ENCODE measurements around the gene MKRN2OS. TPM values are rescaled to one million over a fixed set of nuclear protein-coding genes. Genes with fewer than 3 reads are reported as not detected.

MKRN2OS gene
- total RNA-seq, 1 experiment from 2014 or later: 0.47 TPM

DNA sequence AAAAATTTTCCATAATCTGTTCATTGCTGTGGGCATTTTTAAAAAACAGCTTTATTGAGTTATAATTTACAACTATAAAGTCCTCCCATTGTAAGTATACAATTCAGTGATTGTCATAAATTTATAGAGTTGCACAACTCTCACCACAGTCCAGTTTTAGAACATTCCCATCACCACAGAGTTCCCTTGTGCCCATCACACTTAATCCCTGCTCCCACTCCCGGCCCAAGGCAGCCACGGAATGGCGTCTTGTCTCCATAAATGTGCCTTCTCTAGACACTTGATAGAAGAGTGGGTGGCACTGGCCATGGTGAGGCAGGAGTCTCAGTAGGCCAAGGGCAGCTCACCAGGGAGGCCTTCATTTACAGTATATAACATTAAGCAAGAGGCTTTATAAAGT lies 54.8 kb downstream of the MKRN2OS start:
- H3K9me3 Mint-ChIP-seq (ENCODE audit: unreplicated experiment): no peaks in the 10 kb centered on the region
- H3K4me1 Mint-ChIP-seq (ENCODE audit: insufficient read depth, unreplicated experiment): peaks cover 7% of the 10 kb centered on the region
- TF ChIP-seq, protein P1, sequence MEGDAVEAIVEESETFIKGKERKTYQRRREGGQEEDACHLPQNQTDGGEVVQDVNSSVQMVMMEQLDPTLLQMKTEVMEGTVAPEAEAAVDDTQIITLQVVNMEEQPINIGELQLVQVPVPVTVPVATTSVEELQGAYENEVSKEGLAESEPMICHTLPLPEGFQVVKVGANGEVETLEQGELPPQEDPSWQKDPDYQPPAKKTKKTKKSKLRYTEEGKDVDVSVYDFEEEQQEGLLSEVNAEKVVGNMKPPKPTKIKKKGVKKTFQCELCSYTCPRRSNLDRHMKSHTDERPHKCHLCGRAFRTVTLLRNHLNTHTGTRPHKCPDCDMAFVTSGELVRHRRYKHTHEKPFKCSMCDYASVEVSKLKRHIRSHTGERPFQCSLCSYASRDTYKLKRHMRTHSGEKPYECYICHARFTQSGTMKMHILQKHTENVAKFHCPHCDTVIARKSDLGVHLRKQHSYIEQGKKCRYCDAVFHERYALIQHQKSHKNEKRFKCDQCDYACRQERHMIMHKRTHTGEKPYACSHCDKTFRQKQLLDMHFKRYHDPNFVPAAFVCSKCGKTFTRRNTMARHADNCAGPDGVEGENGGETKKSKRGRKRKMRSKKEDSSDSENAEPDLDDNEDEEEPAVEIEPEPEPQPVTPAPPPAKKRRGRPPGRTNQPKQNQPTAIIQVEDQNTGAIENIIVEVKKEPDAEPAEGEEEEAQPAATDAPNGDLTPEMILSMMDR (IDR thresholded peaks at IDR 0.05; ENCODE audit: unreplicated experiment): no peak
- peak overlapping the region; percentile 61 for H3K27ac Mint-ChIP-seq (ENCODE audit: low read depth, unreplicated experiment)
- intact Hi-C loops (cut with micrococcal nuclease): no loop called here
- CTCF ChIA-PET: interaction anchor here (0.6 kb wide), 1 partner anchor 352 kb away, joined by 3 read pairs; no protein-coding TSS in a partner anchor
- BruUV-seq (replicated peaks): no TSS peak
- POLR2A ChIA-PET: no interaction called here
- H3K27me3 Mint-ChIP-seq (ENCODE audit: insufficient read depth, unreplicated experiment): no peaks in the 10 kb centered on the region
- H3K36me3 Mint-ChIP-seq (ENCODE audit: insufficient read depth, unreplicated experiment): peaks cover 67% of the 10 kb centered on the region
- no peak overlapping the region for H3K4me3 Mint-ChIP-seq (ENCODE audit: unreplicated experiment)
- no peak for DNase-seq (ENCODE audit: unreplicated experiment)

DNA sequence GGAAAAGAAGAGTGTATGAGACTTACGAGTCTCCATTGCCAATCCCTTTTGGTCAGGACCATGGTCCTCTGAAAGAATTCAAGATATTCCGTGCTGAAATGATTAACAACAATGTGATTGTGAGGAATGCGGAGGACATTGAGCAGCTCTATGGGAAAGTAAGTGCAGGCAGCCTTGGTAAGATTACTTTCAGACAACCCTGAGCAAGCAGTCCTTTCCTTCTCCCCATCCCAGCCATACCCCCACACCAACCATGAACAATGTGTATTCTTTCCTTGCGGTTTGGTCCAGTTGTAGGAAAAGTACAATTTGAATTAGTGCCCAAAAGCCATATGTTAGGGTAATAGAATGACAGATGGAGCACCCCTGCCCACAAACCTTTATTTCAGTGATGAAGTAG lies 55.5 kb downstream of the MKRN2OS start:
- BruUV-seq (replicated peaks): no TSS peak
- Mint-ChIP-seq H3K4me3 (ENCODE audit: unreplicated experiment) (no peak overlapping the region), H3K27me3 (ENCODE audit: insufficient read depth, unreplicated experiment) (no peaks in the 10 kb centered on the region), H3K9me3 (ENCODE audit: unreplicated experiment) (no peaks in the 10 kb centered on the region), H3K27ac (ENCODE audit: low read depth, unreplicated experiment) (no peak overlapping the region), H3K4me1 (ENCODE audit: insufficient read depth, unreplicated experiment) (peaks cover 7% of the 10 kb centered on the region), H3K36me3 (ENCODE audit: insufficient read depth, unreplicated experiment) (peaks cover 61% of the 10 kb centered on the region)
- no peak for DNase-seq (ENCODE audit: unreplicated experiment)
- TF ChIP-seq, protein P1 (IDR thresholded peaks at IDR 0.05; ENCODE audit: unreplicated experiment): no peak
- intact Hi-C loops (cut with micrococcal nuclease): no loop called here
- ChIA-PET POLR2A (interaction anchor here (0.6 kb wide), 1 partner anchor 55 kb away, joined by 3 read pairs; no protein-coding TSS in a partner anchor), CTCF (interaction anchor here (0.6 to 1.2 kb wide), 2 partner anchors 351 to 354 kb away, joined by 3 to 4 read pairs; no protein-coding TSS in a partner anchor)

Other genes with a start within 250 kb of the MKRN2OS start
- gene TSEN2, start 61.0 kb downstream of the MKRN2OS start, total RNA-seq (2022): 24.5 and 32.3 TPM in 2 replicates
- gene MKRN2, start 11.6 kb upstream of the MKRN2OS start, total RNA-seq (2022): 22.0 and 25.6 TPM in 2 replicates
- gene RAF1, start 118.6 kb upstream of the MKRN2OS start, total RNA-seq (2022): 75.5 and 76.8 TPM in 2 replicates
- 30.3 and 58.4 TPM in 2 replicates for gene TMEM40, start 213.8 kb upstream of the MKRN2OS start, total RNA-seq (2022)